ENCODE results near the gene TOMM34.

Gene TOMM34

GRCh38 chr20:44960103-44960852, at the start of gene TOMM34:
Gene TOMM34 (minus strand): TSS chr20:44960397. CDS start chr20:44960333, 64 bp downstream.
- peak; percentile 84 to 92 for DNase-seq (ENCODE audit: low read depth in 2 of 2)

GRCh38 chr20:45008521-45009049, 48.4 kb upstream of the TOMM34 start:
- no peak for DNase-seq (ENCODE audit: low read depth in 2 of 2)

GRCh38 chr20:44997668-44998067, 37.5 kb upstream of the TOMM34 start:
- no peak for DNase-seq (ENCODE audit: low read depth in 2 of 2)

- no peak for DNase-seq (ENCODE audit: low read depth in 2 of 2)
Measured at GRCh38 chr20:44997171-44997570, 37.0 kb upstream of the TOMM34 start.

GRCh38 chr20:44993343-44993742, 33.1 kb upstream of the TOMM34 start:
- DNase-seq (ENCODE audit: low read depth in 2 of 2): no peak

GRCh38 chr20:44990957-44991356, 30.8 kb upstream of the TOMM34 start:
- DNase-seq (ENCODE audit: low read depth in 2 of 2): no peak

- DNase-seq (ENCODE audit: low read depth in 2 of 2): no peak
Measured at GRCh38 chr20:44990425-44990824, 30.2 kb upstream of the TOMM34 start.

- DNase-seq (ENCODE audit: low read depth in 2 of 2): no peak
Measured at GRCh38 chr20:44988631-44989171, 28.5 kb upstream of the TOMM34 start.

GRCh38 chr20:44983093-44983674, 23.0 kb upstream of the TOMM34 start:
- DNase-seq (ENCODE audit: low read depth in 2 of 2): no peak

- no peak for DNase-seq (ENCODE audit: low read depth in 2 of 2)
Measured at GRCh38 chr20:44981736-44982406, 21.7 kb upstream of the TOMM34 start.

- peak; percentile 45 to 46 for DNase-seq (ENCODE audit: low read depth in 2 of 2)
Measured at GRCh38 chr20:44979090-44979621, 19.0 kb upstream of the TOMM34 start.

GRCh38 chr20:44976698-44977097, 16.5 kb upstream of the TOMM34 start:
- DNase-seq (ENCODE audit: low read depth in 2 of 2): no peak

- DNase-seq (ENCODE audit: low read depth in 2 of 2): no peak
Measured at GRCh38 chr20:44973053-44973452, 12.9 kb upstream of the TOMM34 start.

GRCh38 chr20:44970243-44970757, 10.1 kb upstream of the TOMM34 start:
- DNase-seq (ENCODE audit: low read depth in 2 of 2): no peak

- no peak for DNase-seq (ENCODE audit: low read depth in 2 of 2)
Measured at GRCh38 chr20:44969300-44969894, 9.2 kb upstream of the TOMM34 start.

GRCh38 chr20:44967207-44967807, 7.1 kb upstream of the TOMM34 start:
- peak in 1 of 2 donors; percentile 15 for DNase-seq (ENCODE audit: low read depth in 2 of 2)

GRCh38 chr20:44966030-44966961, 6.1 kb upstream of the TOMM34 start, which contains the start of gene STK4:
Gene STK4 (plus strand): TSS chr20:44966512. CDS start chr20:44966569, 57 bp downstream.
- peak; percentile 93 for DNase-seq (ENCODE audit: low read depth in 2 of 2)

GRCh38 chr20:44965651-44966029, 5.4 kb upstream of the TOMM34 start:
- no peak for DNase-seq (ENCODE audit: low read depth in 2 of 2)

- no peak for DNase-seq (ENCODE audit: low read depth in 2 of 2)
Measured at GRCh38 chr20:44963325-44964215, 3.4 kb upstream of the TOMM34 start.
